Peyer's patch (tissue), 4 donors: Measurements from ENCODE around the gene TSPEAR.

ENCODE experiments used
- CTCF ChIP-seq, 6 experiments: fragments of 450-650 bp in 4 of 6; fragments of 200-600 bp in 2 of 6; sonication (generic) in 1 of 6; IDR thresholded peaks; one replicate each; pipeline ENCODE4 v1.5.1; 2017 to 2019; ENCODE audit warnings: antibody characterized with exemption in 6 of 6, mild to moderate bottlenecking in 3 of 6, moderate library complexity in 1 of 6
- POLR2A ChIP-seq, 2 donors: fragments of 450-650 bp; IDR thresholded peaks; one replicate each; pipeline ENCODE4 v1.5.1; 2017; ENCODE audit warnings: antibody characterized with exemption in 2 of 2, mild to moderate bottlenecking in 2 of 2, moderate library complexity in 2 of 2

- no peak for TF ChIP-seq CTCF (IDR thresholded peaks at IDR 0.05)
- no peak for TF ChIP-seq POLR2A (IDR thresholded peaks at IDR 0.05)
These were observed 262.7 kb downstream of the TSPEAR start for GRCh38 chr21:44448651-44449131.
